ENCODE data around the gene ALPL. TPM values are rescaled to one million over a fixed set of nuclear protein-coding genes. Genes with fewer than 3 reads are reported as not detected.

ALPL gene
- total RNA-seq, 1 experiment from 2014 or later = 84.8 TPM

DNA sequence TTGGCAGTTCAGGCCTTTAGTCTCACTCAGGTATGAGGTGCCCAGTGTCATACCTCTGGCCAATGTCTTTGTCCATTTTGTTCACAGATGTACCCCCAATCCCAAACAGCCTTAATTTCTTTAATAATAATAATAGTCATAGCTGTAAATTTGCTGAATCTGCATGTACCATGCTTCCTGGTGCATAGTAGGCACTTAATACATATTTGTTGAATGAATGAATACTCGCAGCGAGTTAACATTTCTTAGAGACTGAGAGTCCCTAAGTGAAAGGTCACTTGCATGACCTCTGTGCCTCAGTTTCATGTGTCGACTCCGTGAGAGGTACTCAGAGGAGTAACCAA is 12.5 kb downstream of the ALPL start:
- H4K5ac ChIP-seq (ENCODE audit: insufficient read length, low read depth, low read length) = no peak overlapping the region
- no peak overlapping the region for H3K23ac ChIP-seq (ENCODE audit: insufficient read length, low read depth, low read length)
- DNase-seq = no peak
- Mint-ChIP-seq H3K27me3 (ENCODE audit: low read depth) (no peaks in the 10 kb centered on the region), H3K27ac (no peak overlapping the region), H3K9me3 (no peaks in the 10 kb centered on the region), H3K4me3 (no peak overlapping the region), H3K36me3 (ENCODE audit: insufficient read depth in 1 of 3, low read depth in 3 of 3) (no peaks in the 10 kb centered on the region), H3K4me1 (peaks cover 41 to 54% of the 10 kb centered on the region in 2 experiments)
- no peak overlapping the region for H2AFZ ChIP-seq (ENCODE audit: low read length)
- H4K8ac ChIP-seq (replicated peaks; ENCODE audit: insufficient read length, low read depth, low read length) = no peak overlapping the region
- H3K27me3 ChIP-seq (ENCODE audit: insufficient read depth, low read length) = no peaks in the 10 kb centered on the region
- no peaks in the 10 kb centered on the region for H3K79me1 ChIP-seq (ENCODE audit: insufficient read depth, low read depth, low read length, poor library complexity, severe bottlenecking)
- no peak overlapping the region for H3K4ac ChIP-seq (ENCODE audit: low read depth, low read length)
- no peaks in the 10 kb centered on the region for H3K23me2 ChIP-seq (ENCODE audit: insufficient read length, low read depth, low read length, poor library complexity, severe bottlenecking)
- H2AK5ac ChIP-seq (ENCODE audit: insufficient read length, low read length) = no peak overlapping the region
- no peaks in the 10 kb centered on the region for H4K20me1 ChIP-seq (ENCODE audit: control insufficient read depth, insufficient read depth, insufficient read length)
- H2BK20ac ChIP-seq (ENCODE audit: low read depth, low read length, poor library complexity, severe bottlenecking) = no peak overlapping the region
- no peak overlapping the region for H3K56ac ChIP-seq (ENCODE audit: insufficient read length, low read depth, low read length)
- no peak overlapping the region for H2BK120ac ChIP-seq (ENCODE audit: low read depth, low read length, poor library complexity, severe bottlenecking)
- H3K18ac ChIP-seq (ENCODE audit: insufficient read length, low read depth, low read length) = no peak overlapping the region
- no peak overlapping the region for H3K4me2 ChIP-seq (ENCODE audit: insufficient read depth, insufficient read length, low read length)
- H3K9me3 ChIP-seq (ENCODE audit: control insufficient read depth, low read depth, low read length) = no peaks in the 10 kb centered on the region
- peaks cover 2% of the 10 kb centered on the region; the same call in 1 of the 2 replicates for H3K79me2 ChIP-seq (ENCODE audit: insufficient read depth, low read length)
- WGBS (ENCODE audit: extremely low coverage, insufficient read length, low lambda C conversion rate) = no CpG with 5 or more reads among the region's 4 CpGs
- H3K4me1 ChIP-seq (ENCODE audit: insufficient read depth, low read length) = peaks cover 8% of the 10 kb centered on the region; the same call in 1 of the 2 replicates
- H3K9ac ChIP-seq (ENCODE audit: extremely low read depth, insufficient read length, low read length) = no peak overlapping the region
- no peak overlapping the region for H4K91ac ChIP-seq (ENCODE audit: insufficient read length, low read depth, low read length)
- no peak overlapping the region for H3K14ac ChIP-seq (ENCODE audit: insufficient read depth, low read length)
- no peak overlapping the region for H2BK12ac ChIP-seq (ENCODE audit: insufficient read length, low read depth, low read length)
- H2BK15ac ChIP-seq (ENCODE audit: low read depth, low read length) = no peak overlapping the region
- no peak overlapping the region for H3K27ac ChIP-seq (ENCODE audit: insufficient read length, low read depth, low read length)
- no peak overlapping the region for H2BK5ac ChIP-seq (ENCODE audit: insufficient read length, low read length)
- no peak overlapping the region for H3T11ph ChIP-seq (ENCODE audit: low read length)
- TF ChIP-seq, protein P1, sequence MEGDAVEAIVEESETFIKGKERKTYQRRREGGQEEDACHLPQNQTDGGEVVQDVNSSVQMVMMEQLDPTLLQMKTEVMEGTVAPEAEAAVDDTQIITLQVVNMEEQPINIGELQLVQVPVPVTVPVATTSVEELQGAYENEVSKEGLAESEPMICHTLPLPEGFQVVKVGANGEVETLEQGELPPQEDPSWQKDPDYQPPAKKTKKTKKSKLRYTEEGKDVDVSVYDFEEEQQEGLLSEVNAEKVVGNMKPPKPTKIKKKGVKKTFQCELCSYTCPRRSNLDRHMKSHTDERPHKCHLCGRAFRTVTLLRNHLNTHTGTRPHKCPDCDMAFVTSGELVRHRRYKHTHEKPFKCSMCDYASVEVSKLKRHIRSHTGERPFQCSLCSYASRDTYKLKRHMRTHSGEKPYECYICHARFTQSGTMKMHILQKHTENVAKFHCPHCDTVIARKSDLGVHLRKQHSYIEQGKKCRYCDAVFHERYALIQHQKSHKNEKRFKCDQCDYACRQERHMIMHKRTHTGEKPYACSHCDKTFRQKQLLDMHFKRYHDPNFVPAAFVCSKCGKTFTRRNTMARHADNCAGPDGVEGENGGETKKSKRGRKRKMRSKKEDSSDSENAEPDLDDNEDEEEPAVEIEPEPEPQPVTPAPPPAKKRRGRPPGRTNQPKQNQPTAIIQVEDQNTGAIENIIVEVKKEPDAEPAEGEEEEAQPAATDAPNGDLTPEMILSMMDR (conservative IDR thresholded peaks at IDR 0.05) = no peak
